H9 (cell line): ENCODE measurements around the gene PPP2R2B. TPM values are rescaled to one million over a fixed set of nuclear protein-coding genes. Genes with fewer than 3 reads are reported as not detected.
"Not testable (repeated sequence)": the region's sequence is repeated elsewhere in the genome, so short reads cannot be mapped to it uniquely, and the experiment has no call there.

Experiments
- DNase-seq: peaks from one replicate; pipeline ENCODE4 v3.0.0-alpha.2; 2017
- H2AFZ ChIP-seq: one replicate; pipeline ENCODE4 v1.6.1; 2013; ENCODE audit warnings: mild to moderate bottlenecking, low read length, control low read depth, moderate library complexity
- H2AK5ac ChIP-seq: 2 replicates; pipeline ENCODE4 v1.6.1; 2013; ENCODE audit warnings: low read length, control low read depth, mixed read lengths; ENCODE audit not compliant: insufficient read length
- H2BK120ac ChIP-seq: one replicate; pipeline ENCODE4 v1.6.1; 2013; ENCODE audit warnings: low read depth, mild to moderate bottlenecking, low read length, control low read depth, inconsistent platforms; ENCODE audit not compliant: poor library complexity, severe bottlenecking
- H2BK12ac ChIP-seq: 2 replicates; pipeline ENCODE4 v1.6.1; 2013; ENCODE audit warnings: low read length, control low read depth, mixed read lengths, low read depth; ENCODE audit not compliant: insufficient read length
- H2BK15ac ChIP-seq: 2 replicates; pipeline ENCODE4 v1.6.1; 2013; ENCODE audit warnings: low read depth, low read length, control low read depth
- H2BK20ac ChIP-seq: one replicate; pipeline ENCODE4 v1.6.1; 2013; ENCODE audit warnings: low read depth, mild to moderate bottlenecking, low read length, control low read depth, inconsistent platforms; ENCODE audit not compliant: poor library complexity, severe bottlenecking
- H2BK5ac ChIP-seq: 2 replicates; pipeline ENCODE4 v1.6.1; 2013; ENCODE audit warnings: low read length, control low read depth, mixed read lengths; ENCODE audit not compliant: insufficient read length
- H3K14ac ChIP-seq: 2 replicates; pipeline ENCODE4 v1.6.1; 2013; ENCODE audit warnings: low read length, control low read depth; ENCODE audit not compliant: insufficient read depth
- H3K18ac ChIP-seq: 2 replicates; pipeline ENCODE4 v1.6.1; 2013; ENCODE audit warnings: low read depth, mild to moderate bottlenecking, mixed read lengths, low read length, control low read depth; ENCODE audit not compliant: insufficient read length
- H3K23ac ChIP-seq: 2 replicates; pipeline ENCODE4 v1.6.1; 2013; ENCODE audit warnings: low read length, control low read depth, mixed read lengths, low read depth; ENCODE audit not compliant: insufficient read length
- H3K23me2 ChIP-seq: 2 replicates; pipeline ENCODE4 v1.6.1; 2013; ENCODE audit warnings: low read depth, mild to moderate bottlenecking, mixed read lengths, low read length, control low read depth; ENCODE audit not compliant: insufficient read length, poor library complexity, severe bottlenecking
- H3K27ac ChIP-seq: 2 replicates; pipeline ENCODE4 v1.5.1; 2013; ENCODE audit warnings: low read length, control low read depth, mixed read lengths, low read depth; ENCODE audit not compliant: insufficient read length
- H3K27me3 ChIP-seq: 2 replicates; pipeline ENCODE4 v1.6.1; 2013; ENCODE audit warnings: low read length, control low read depth, inconsistent platforms; ENCODE audit not compliant: insufficient read depth
- H3K4ac ChIP-seq: 2 replicates; pipeline ENCODE4 v1.6.1; 2013; ENCODE audit warnings: low read depth, mild to moderate bottlenecking, control low read depth, inconsistent platforms, low read length, moderate library complexity
- H3K4me1 ChIP-seq: 2 replicates; pipeline ENCODE4 v1.6.1; 2013; ENCODE audit warnings: low read length, control low read depth, inconsistent platforms; ENCODE audit not compliant: insufficient read depth
- H3K4me2 ChIP-seq: 2 replicates; pipeline ENCODE4 v1.6.1; 2013; ENCODE audit warnings: low read length, control low read depth, mixed read lengths; ENCODE audit not compliant: insufficient read length, insufficient read depth
- H3K56ac ChIP-seq: 2 replicates; pipeline ENCODE4 v1.6.1; 2013; ENCODE audit warnings: low read depth, mild to moderate bottlenecking, mixed read lengths, low read length, control low read depth; ENCODE audit not compliant: insufficient read length
- H3K79me1 ChIP-seq: 2 replicates; pipeline ENCODE4 v1.6.1; 2013; ENCODE audit warnings: low read depth, mild to moderate bottlenecking, moderate library complexity, low read length, control low read depth, inconsistent platforms; ENCODE audit not compliant: insufficient read depth, poor library complexity, severe bottlenecking
- H3K79me2 ChIP-seq: 2 replicates; pipeline ENCODE4 v1.6.1; 2013; ENCODE audit warnings: low read length, control low read depth, inconsistent platforms; ENCODE audit not compliant: insufficient read depth
- H3K9ac ChIP-seq: 2 replicates; pipeline ENCODE4 v1.6.1; 2013; ENCODE audit warnings: low read length, control low read depth, mixed read lengths; ENCODE audit not compliant: insufficient read length; ENCODE audit errors: extremely low read depth
- H3K9me3 ChIP-seq: one replicate; pipeline ENCODE4 v1.6.1; 2013; ENCODE audit warnings: low read depth, low read length, inconsistent platforms; ENCODE audit not compliant: control insufficient read depth
- H3T11ph ChIP-seq: one replicate; pipeline ENCODE4 v1.6.1; 2013; ENCODE audit warnings: mild to moderate bottlenecking, low read length, control low read depth, inconsistent platforms
- H4K20me1 ChIP-seq: one replicate; pipeline ENCODE4 v1.6.1; 2013; ENCODE audit not compliant: control insufficient read depth, insufficient read length, insufficient read depth
- H4K5ac ChIP-seq: 2 replicates; pipeline ENCODE4 v1.6.1; 2013; ENCODE audit warnings: low read depth, mild to moderate bottlenecking, mixed read lengths, low read length, control low read depth; ENCODE audit not compliant: insufficient read length
- H4K8ac ChIP-seq: replicated peaks from 2 replicates; pipeline ENCODE4 v1.6.1; 2013; ENCODE audit warnings: low read length, control low read depth, mixed read lengths, low read depth; ENCODE audit not compliant: insufficient read length
- H4K91ac ChIP-seq: 2 replicates; pipeline ENCODE4 v1.6.1; 2013; ENCODE audit warnings: low read depth, mild to moderate bottlenecking, moderate library complexity, mixed read lengths, low read length, control low read depth; ENCODE audit not compliant: insufficient read length
- H3K27ac Mint-ChIP-seq, 3 experiments: 2 replicates in 2 of 3; 3 replicates in 1 of 3; pipeline ENCODE4 v1.8.0; 2020 to 2021; ENCODE audit warnings: mixed read lengths in 3 of 3, mild to moderate bottlenecking in 1 of 3, moderate library complexity in 1 of 3
- H3K27me3 Mint-ChIP-seq: 2 replicates; pipeline ENCODE4 v1.8.0; 2021; ENCODE audit warnings: low read depth, mild to moderate bottlenecking, moderate library complexity, mixed read lengths
- H3K36me3 Mint-ChIP-seq, 3 experiments: 2 replicates in 2 of 3; 3 replicates in 1 of 3; pipeline ENCODE4 v1.8.0; 2020 to 2021; ENCODE audit warnings: low read depth in 3 of 3, mixed read lengths in 3 of 3; ENCODE audit not compliant: insufficient read depth in 1 of 3
- H3K4me1 Mint-ChIP-seq, 2 experiments: 2 replicates each; pipeline ENCODE4 v1.8.0; 2020; ENCODE audit warnings: mixed read lengths in 2 of 2
- H3K4me3 Mint-ChIP-seq, 2 experiments: 2 replicates in 1 of 2; 3 replicates in 1 of 2; pipeline ENCODE4 v1.8.0; 2020 to 2021; ENCODE audit warnings: mild to moderate bottlenecking in 2 of 2, mixed read lengths in 2 of 2, moderate library complexity in 1 of 2
- H3K9me3 Mint-ChIP-seq, 2 experiments: 2 replicates in 1 of 2; 3 replicates in 1 of 2; pipeline ENCODE4 v1.8.0; 2020; ENCODE audit warnings: mild to moderate bottlenecking in 2 of 2, mixed read lengths in 2 of 2, moderate library complexity in 1 of 2
- WGBS: extraction: QIAGEN DNeasy Blood & Tissue Kit; methylation state at CpG from one replicate; pipeline ENCODE4 v1.1.7; 2013; ENCODE audit warnings: missing lambda C conversion rate, low lambda C conversion rate, mixed read lengths; ENCODE audit not compliant: insufficient read length; ENCODE audit errors: extremely low coverage; 5-methylcytosine and 5-hydroxymethylcytosine counted together
- total RNA-seq: library from RNA; stranded (reverse); gene quantifications from 2 replicates; pipeline ENCODE4 v1.2.1, GENCODE V29; 2021
- TF ChIP-seq, protein P1 (sequence below): fragments of 200-600 bp; sonication (generic); conservative IDR thresholded peaks from 3 replicates; pipeline ENCODE4 v1.8.0; 2021; ENCODE audit warnings: antibody characterized with exemption, mild to moderate bottlenecking

PPP2R2B gene
- total RNA-seq, 1 experiment from 2014 or later, result 14.3 TPM

DNA sequence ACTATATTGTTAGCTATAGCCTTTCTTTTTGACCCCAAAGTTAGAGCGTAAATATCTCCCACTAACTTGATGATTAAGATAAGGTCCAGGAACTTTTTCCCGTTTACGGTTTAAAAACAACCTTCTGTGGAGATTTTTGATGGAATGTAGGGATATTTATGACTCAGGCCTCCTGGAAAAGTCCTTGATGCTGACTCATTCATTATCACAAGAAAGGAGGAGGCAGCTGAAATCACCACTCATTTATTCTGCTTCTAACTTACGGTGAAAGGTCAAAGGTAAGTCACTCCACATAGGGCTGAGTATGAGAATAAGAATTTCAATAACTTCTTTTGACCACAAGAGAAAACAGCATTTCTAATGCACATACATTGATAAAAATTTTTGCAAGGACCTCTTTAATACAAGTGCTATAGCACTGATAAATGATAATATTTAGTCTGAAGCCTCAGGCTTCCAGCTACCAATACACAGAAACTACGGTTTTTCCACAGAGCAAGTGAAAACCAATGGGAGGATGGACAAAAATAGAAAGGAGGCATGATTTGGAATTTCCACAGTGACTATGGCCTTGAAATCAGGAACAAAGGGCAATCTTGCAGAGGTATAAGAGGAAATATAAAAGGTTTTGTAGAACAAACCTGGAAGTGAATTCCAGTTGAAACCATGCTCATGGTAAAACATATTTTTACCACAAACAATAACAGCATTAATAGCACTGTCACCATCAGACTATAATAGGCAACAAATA, 146.5 kb downstream of the PPP2R2B start:
- no peak overlapping the region for H3K14ac ChIP-seq
- H3K27me3 ChIP-seq, result no peaks in the 10 kb centered on the region
- DNase-seq, result no peak
- peaks cover 30 to 43% (median 36%) of the 10 kb centered on the region in 3 experiments for H3K36me3 Mint-ChIP-seq
- no peaks in the 10 kb centered on the region for H3K79me2 ChIP-seq
- no peak overlapping the region for H2AFZ ChIP-seq
- no peak overlapping the region for H3K9ac ChIP-seq
- no peak overlapping the region for H2BK5ac ChIP-seq
- H4K20me1 ChIP-seq, result no peaks in the 10 kb centered on the region
- H2BK20ac ChIP-seq, result no peak overlapping the region
- no peak overlapping the region for H4K8ac ChIP-seq
- WGBS, result no CpG with 5 or more reads among the region's 5 CpGs
- H4K5ac ChIP-seq, result no peak overlapping the region
- no peak overlapping the region for H3T11ph ChIP-seq
- H3K23me2 ChIP-seq, result no peaks in the 10 kb centered on the region
- peaks cover 20% of the 10 kb centered on the region in 2 experiments for H3K4me1 Mint-ChIP-seq
- H3K4ac ChIP-seq, result no peak overlapping the region
- no peak overlapping the region for H2BK120ac ChIP-seq
- peaks cover 7% of the 10 kb centered on the region; the same call in 1 of the 2 replicates for H3K4me1 ChIP-seq
- H2AK5ac ChIP-seq, result no peak overlapping the region
- H3K79me1 ChIP-seq, result no peaks in the 10 kb centered on the region
- no peak overlapping the region; a peak in 1 of 7 replicates for H3K27ac Mint-ChIP-seq
- H3K9me3 Mint-ChIP-seq, result peaks cover 35 to 42% of the 10 kb centered on the region in 2 experiments
- TF ChIP-seq, protein P1, sequence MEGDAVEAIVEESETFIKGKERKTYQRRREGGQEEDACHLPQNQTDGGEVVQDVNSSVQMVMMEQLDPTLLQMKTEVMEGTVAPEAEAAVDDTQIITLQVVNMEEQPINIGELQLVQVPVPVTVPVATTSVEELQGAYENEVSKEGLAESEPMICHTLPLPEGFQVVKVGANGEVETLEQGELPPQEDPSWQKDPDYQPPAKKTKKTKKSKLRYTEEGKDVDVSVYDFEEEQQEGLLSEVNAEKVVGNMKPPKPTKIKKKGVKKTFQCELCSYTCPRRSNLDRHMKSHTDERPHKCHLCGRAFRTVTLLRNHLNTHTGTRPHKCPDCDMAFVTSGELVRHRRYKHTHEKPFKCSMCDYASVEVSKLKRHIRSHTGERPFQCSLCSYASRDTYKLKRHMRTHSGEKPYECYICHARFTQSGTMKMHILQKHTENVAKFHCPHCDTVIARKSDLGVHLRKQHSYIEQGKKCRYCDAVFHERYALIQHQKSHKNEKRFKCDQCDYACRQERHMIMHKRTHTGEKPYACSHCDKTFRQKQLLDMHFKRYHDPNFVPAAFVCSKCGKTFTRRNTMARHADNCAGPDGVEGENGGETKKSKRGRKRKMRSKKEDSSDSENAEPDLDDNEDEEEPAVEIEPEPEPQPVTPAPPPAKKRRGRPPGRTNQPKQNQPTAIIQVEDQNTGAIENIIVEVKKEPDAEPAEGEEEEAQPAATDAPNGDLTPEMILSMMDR, result no peak
- no peak overlapping the region for H3K56ac ChIP-seq
- H4K91ac ChIP-seq, result no peak overlapping the region
- no peak overlapping the region for H3K4me3 Mint-ChIP-seq
- H2BK15ac ChIP-seq, result no peak overlapping the region
- H3K9me3 ChIP-seq, result peaks cover 6% of the 10 kb centered on the region
- H3K27ac ChIP-seq, result no peak overlapping the region
- peaks cover 2% of the 10 kb centered on the region; the same call in 1 of the 2 replicates for H3K27me3 Mint-ChIP-seq
- no peak overlapping the region for H3K23ac ChIP-seq
- H2BK12ac ChIP-seq, result no peak overlapping the region
- H3K4me2 ChIP-seq, result no peak overlapping the region
- no peak overlapping the region for H3K18ac ChIP-seq

DNA sequence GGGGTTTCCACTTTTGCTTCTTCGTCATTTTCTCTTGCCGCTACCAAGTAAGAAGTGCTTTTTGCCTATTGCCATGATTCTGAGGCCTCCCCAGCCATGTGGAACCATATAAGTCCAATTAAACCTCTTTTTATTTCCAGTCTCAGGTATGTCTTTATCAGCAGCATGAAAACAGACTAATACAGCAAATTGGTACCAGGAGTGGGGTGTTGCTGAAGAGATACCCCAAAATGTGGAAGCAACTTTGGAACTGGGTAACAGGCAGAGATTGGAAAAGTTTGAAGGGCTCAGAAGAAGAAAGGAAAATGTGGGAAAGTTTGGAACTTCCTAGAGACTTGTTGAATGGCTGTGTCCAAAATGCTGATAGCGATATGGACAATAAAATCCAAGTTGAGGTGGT, 149.8 kb downstream of the PPP2R2B start:
- not testable (repeated sequence) for H3K4ac ChIP-seq, H3K27me3 ChIP-seq, H3K79me1 ChIP-seq, H3K4me1 ChIP-seq, H4K20me1 ChIP-seq, H2BK12ac ChIP-seq, H3K27ac ChIP-seq, H3K23me2 ChIP-seq, H3K18ac ChIP-seq, H4K91ac ChIP-seq, H2BK5ac ChIP-seq, H2AK5ac ChIP-seq, H3K27me3 Mint-ChIP-seq, H3K14ac ChIP-seq, H4K5ac ChIP-seq, H4K8ac ChIP-seq, H3K4me2 ChIP-seq, DNase-seq, H3K9me3 ChIP-seq, H3K4me3 Mint-ChIP-seq, H3K27ac Mint-ChIP-seq, H3K79me2 ChIP-seq, H3K9ac ChIP-seq, H2BK20ac ChIP-seq, H2BK15ac ChIP-seq, H3K56ac ChIP-seq, H3T11ph ChIP-seq, H3K23ac ChIP-seq, H2BK120ac ChIP-seq, H2AFZ ChIP-seq
- H3K4me1 Mint-ChIP-seq, result peaks cover 33 to 35% of the 10 kb centered on the region in 2 experiments
- peaks cover 30 to 43% (median 36%) of the 10 kb centered on the region in 3 experiments for H3K36me3 Mint-ChIP-seq
- H3K9me3 Mint-ChIP-seq, result peaks cover 38 to 42% of the 10 kb centered on the region in 2 experiments
- no CpG with 5 or more reads among the region's 3 CpGs for whole genome bisulfite sequencing
